Kidney epithelial cell (primary cell): ENCODE results near the gene CWF19L1. TPM values are rescaled to one million over a fixed set of nuclear protein-coding genes. Genes with fewer than 3 reads are reported as not detected.

Experiments used
- DNase-seq: peaks from one replicate; pipeline ENCODE4 v3.0.0-alpha.2; 2010; ENCODE audit warnings: low read depth
- H3K27me3 ChIP-seq: 2 replicates; pipeline ENCODE4 v1.6.0; 2011; ENCODE audit warnings: low read length; ENCODE audit not compliant: control insufficient read depth, insufficient read depth
- H3K36me3 ChIP-seq: 2 replicates; pipeline ENCODE4 v1.5.1; 2011; ENCODE audit warnings: low read length; ENCODE audit not compliant: control insufficient read depth, insufficient read depth
- H3K4me3 ChIP-seq: 2 replicates; pipeline ENCODE4 v1.5.1; 2011; ENCODE audit warnings: low read depth, mild to moderate bottlenecking, control low read depth, low read length
- CTCF ChIP-seq: IDR thresholded peaks from 2 replicates; pipeline ENCODE4 v1.5.1; 2011; ENCODE audit warnings: mild to moderate bottlenecking, moderate library complexity, low read length, control low read depth, inconsistent platforms; ENCODE audit not compliant: insufficient read depth, poor library complexity, severe bottlenecking
- total RNA-seq: library from RNA; depleted of rRNA; stranded (reverse); fragments of >200 nt; gene quantifications from 2 replicates; pipeline ENCODE4 v1.2.3, GENCODE V29; 2015

Gene CWF19L1
- total RNA-seq, 1 donor from 2014 or later, result 28.0 TPM

GRCh38 chr10:100239851-100240250 is 27.6 kb downstream of the CWF19L1 start:
- H3K36me3 ChIP-seq, result no peaks in the 10 kb centered on the region
- no peak for DNase-seq

GRCh38 chr10:100238429-100238828 is 29.0 kb downstream of the CWF19L1 start:
- H3K27me3 ChIP-seq, result no peaks in the 10 kb centered on the region
- no peak for TF ChIP-seq CTCF
- no peak overlapping the region for H3K4me3 ChIP-seq
- no peaks in the 10 kb centered on the region for H3K36me3 ChIP-seq
- DNase-seq, result no peak

More at GRCh38 chr10:100239851-100240250, 27.6 kb downstream of the CWF19L1 start:
- no peak for TF ChIP-seq CTCF
- H3K27me3 ChIP-seq, result no peaks in the 10 kb centered on the region
- H3K4me3 ChIP-seq, result no peak overlapping the region

- TF ChIP-seq CTCF, result no peak
- Histone ChIP-seq H3K27me3 (no peaks in the 10 kb centered on the region), H3K4me3 (no peak overlapping the region), H3K36me3 (peaks cover 2% of the 10 kb centered on the region)
- DNase-seq, result no peak
These were observed 35.3 kb downstream of the CWF19L1 start for GRCh38 chr10:100232101-100232500.

- Histone ChIP-seq H3K4me3 (peak overlapping the region; percentile 95), H3K27me3 (no peaks in the 10 kb centered on the region), H3K36me3 (peaks cover 2% of the 10 kb centered on the region)
- no peak for DNase-seq
- no peak for TF ChIP-seq CTCF
These were observed 37.5 kb downstream of the CWF19L1 start for GRCh38 chr10:100229819-100230422.

GRCh38 chr10:100223879-100224278 is 43.6 kb downstream of the CWF19L1 start:
- no peak for TF ChIP-seq CTCF
- no peak for DNase-seq
- Histone ChIP-seq H3K4me3 (no peak overlapping the region), H3K27me3 (no peaks in the 10 kb centered on the region), H3K36me3 (no peaks in the 10 kb centered on the region)

GRCh38 chr10:100222529-100222928 is 44.9 kb downstream of the CWF19L1 start:
- Histone ChIP-seq H3K27me3 (no peaks in the 10 kb centered on the region), H3K36me3 (no peaks in the 10 kb centered on the region), H3K4me3 (no peak overlapping the region)
- TF ChIP-seq CTCF, result no peak
- no peak for DNase-seq
